Activated CD4-positive, alpha-beta T cell treated with anti-CD3 and anti-CD28 coated beads for 48 hours (primary cell): Measurements from ENCODE around the gene SERTAD4.
A peak's percentile ranks its signal among the peaks of the same experiment; 100 is the strongest.
"Not testable (repeated sequence)": the region's sequence is repeated elsewhere in the genome, so short reads cannot be mapped to it uniquely, and the experiment has no call there.

ENCODE experiments used
- DNase-seq: peaks from one replicate; pipeline ENCODE4 v3.0.0-alpha.2; 2020

Gene SERTAD4

DNA sequence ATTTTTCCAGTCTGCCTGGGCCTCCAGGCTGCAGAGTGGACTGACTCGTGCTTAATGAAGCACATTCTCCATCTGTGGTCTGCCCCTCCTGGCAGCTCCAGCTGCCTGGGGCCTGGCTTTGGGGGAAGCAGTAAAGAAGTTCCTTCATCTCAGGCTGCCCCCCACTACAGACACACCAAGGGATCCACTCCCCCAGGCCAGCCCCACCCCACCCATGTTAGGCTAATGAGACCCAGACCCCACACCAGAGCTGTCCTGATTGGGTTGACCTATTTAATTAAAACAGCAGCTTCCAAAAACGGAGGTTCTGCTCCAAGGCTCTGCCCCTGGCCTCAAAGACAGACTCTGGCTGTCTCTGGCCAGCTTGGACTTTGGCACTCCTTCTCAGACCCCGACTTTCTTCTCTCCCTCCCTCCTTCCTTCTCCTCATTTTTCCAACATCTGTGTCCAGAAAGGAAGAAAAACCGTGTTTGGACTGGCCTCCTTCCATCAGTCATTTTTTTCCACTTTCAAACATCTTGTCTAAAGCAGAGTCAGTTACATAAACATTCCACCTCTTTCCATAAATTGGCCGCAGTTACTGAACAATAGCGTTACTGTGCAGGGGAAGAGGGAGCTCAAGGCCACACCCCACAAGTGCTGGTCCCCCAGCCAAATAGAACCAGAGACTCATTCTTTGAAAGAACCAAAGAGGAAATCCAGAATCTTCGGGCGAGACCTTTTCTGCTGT is 29.7 kb downstream of the SERTAD4 start:
- no peak for DNase-seq

DNA sequence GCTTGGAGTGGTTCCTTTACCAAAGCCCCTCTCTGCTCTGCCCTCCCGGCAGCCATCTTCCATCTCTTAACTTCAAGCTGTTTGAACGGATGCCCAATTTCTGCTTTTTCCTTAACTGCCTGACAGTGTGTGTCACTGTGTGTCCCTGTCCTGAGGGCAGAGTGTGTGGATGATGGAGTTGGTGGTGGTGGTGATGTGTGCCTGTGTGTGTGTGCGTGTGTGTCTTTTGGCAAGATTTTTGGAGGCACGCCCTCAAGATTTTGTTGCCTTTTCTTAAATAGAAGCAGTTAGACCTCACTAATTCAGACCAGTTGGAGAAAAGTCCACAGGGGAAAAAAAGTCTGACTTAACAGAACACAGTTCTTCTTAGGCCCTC is 30.3 kb downstream of the SERTAD4 start:
- no peak for DNase-seq

DNA sequence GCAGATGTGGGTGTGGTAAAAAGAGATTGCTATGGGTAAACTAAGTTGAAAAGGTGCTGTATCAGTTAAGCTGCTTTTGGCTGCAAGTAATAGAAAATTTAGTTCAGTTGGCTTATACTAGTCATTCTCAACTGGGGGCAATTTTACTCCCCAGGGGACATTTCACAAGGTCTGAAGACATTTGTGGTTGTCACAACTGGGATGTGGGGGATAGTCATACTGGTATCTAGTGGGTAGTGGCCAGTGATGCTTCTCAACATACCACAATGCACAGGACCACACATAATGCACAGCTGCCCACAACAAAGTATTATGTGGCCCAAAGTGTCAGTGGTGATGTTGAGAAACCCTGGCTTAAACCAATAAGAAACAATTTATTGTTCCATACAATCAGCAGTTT is 31.4 kb downstream of the SERTAD4 start:
- no peak for DNase-seq

DNA sequence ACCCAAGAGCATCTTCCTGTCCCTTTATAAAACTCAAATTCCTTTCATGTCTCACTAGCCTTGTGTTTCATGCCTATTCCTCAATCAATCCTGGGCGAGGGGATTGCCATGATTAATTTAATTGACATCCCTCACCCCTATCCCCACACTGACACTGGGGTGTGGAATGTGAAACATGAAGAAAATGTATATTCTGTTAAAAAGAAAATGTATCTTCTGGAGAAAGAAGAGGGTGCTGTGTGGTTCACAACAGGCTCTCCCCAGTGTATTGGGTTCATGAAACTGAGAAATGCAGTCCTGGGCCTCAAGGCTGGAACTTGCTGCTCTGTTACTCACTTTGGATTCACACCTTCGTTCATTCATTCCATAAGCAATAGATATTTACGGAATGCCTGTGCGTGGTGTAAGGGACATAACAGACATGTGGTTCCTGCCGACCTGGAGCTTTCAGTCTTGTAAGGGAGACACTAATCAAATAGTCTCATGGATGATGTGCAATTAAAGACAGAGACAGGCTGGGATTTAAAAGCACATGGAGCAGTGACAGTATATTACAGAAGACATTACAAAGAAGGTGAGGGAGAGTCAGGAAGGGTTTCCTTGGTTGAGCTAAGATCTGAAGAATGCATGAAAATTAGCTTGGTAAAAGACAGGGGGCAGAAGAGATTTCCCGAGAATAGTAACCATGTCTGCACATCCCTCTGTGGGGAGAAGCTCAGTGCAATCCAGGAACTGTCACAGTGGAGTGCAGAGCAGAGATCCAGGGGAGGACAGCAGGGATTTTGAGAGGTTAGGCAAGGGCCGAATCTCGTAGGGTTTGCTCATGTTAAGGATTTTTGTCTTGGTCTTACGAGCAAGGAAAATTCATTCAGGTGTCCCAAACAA is 32.1 kb downstream of the SERTAD4 start:
- DNase-seq, result no peak

DNA sequence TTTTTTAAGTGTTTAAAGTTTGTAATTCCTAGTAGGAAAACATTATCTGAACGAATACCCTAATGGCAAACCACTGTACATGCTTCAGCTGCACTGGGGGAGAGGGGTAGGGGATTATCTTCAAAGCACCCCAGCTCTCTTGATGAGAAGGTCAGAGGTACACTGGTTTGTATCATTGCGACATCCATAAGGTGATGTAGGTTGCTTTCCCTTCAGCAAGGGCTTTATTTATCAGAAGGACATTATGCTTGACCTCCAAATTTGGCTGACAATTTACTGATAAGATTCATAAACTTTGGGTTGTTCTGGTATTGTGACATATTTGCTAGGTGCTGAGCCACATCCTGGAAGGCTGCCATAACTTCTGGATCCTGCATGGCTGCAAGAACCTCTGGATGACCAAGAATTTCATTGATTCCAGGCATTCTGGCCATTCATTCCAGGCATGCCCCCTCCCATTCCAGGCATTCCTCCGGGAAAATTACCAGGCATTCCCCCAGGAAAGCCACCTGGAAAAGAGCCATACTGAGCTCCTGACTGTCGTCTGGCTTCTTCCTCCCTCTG is 32.9 kb downstream of the SERTAD4 start:
- not testable (repeated sequence) for DNase-seq

DNA sequence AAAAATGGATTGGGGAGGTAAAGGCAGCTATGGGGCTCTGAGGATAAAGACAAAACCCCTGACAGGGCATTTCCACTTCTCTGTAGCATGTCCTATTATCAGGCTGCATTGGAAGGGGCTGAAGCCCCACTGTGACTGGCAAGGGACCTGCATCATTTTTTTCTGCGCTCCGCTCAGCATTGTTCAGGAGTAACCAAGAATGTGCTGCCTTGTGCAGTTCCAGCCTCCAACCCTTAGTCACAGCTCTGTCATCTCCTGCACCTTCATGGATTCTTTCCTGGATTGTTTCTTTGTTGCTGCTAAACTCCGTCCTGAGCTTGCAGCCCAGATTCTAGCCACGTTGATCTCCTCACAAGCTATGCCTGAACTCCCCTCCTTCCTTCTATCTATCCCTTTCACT is 37.4 kb downstream of the SERTAD4 start:
- no peak for DNase-seq

DNA sequence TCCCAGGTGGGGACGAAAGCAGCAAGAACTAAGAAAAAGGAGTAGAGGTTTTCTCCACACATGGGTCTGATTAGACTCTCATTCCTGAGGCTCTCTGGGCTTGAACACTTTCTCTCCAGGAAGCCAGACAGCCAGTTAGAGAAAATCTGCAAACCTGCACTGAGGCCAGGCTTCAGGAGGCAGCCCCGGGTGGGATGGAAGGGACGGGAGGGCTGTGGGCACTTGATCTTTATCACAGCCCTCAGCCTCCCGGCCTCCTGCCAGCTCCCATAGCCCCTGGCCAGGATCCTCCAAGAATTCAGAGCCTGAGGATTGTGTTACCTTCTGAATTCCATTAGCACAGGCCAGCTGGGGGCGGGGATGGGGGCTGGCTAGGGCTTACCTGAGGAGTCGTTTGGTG is 40.1 kb downstream of the SERTAD4 start:
- DNase-seq, result no peak

DNA sequence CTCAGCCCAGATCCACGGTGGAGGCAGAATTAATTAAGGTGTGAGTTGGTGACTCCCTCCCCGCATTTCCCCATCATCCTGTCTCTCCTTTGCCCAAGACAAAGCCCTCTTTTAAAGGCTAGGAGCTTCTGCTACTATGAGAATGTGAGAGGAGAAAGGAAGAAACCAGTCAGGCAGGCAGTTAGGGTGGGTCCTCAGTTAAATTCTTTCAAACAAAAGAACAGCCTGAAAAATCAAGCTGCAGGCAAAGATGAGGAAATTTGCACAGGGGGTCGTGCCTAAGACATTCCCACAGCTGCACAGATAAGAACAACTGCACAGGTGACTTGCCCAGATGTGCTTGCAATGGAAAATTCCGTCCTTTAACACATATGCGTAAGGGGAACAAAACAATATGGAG is 47.6 kb downstream of the SERTAD4 start:
- DNase-seq, result no peak

DNA sequence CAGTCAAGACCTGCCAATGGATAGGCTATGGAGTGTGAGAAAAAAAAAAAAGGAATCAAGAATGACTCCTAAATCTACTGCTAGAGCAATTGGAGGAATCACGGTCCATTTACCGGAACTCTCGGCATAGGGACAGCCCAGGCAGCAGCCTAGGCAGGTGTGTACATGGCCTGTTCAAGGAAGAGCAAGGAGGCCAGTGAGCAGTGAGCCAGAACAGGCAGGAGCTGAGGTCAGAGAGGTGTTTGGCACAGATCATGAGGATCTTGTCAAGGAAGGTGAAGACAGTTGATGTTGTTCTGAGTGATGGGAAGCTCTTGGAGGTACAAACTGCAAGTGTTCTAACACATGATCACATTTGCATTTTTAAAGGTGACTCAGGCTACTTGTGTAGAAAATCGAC is 55.5 kb downstream of the SERTAD4 start:
- no peak for DNase-seq

DNA sequence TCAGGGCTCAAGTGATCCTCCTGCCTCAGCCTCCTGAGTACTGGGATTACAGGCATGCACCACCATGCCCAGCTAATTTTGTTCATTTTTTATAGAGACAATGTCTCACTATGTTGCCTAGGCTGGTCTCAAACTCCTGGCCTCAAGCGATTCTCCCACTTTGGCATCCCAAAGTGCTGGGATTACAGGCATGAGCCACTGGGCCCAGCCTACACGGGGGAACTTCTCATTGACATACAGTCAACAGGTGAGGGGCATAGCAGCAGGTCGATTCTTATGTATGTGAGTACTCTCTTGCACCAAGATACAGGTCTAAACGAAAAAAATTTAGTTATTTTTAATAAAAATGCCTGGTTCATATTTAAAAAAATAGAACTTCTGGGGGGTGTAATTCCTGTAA is 56.7 kb downstream of the SERTAD4 start:
- no peak for DNase-seq

DNA sequence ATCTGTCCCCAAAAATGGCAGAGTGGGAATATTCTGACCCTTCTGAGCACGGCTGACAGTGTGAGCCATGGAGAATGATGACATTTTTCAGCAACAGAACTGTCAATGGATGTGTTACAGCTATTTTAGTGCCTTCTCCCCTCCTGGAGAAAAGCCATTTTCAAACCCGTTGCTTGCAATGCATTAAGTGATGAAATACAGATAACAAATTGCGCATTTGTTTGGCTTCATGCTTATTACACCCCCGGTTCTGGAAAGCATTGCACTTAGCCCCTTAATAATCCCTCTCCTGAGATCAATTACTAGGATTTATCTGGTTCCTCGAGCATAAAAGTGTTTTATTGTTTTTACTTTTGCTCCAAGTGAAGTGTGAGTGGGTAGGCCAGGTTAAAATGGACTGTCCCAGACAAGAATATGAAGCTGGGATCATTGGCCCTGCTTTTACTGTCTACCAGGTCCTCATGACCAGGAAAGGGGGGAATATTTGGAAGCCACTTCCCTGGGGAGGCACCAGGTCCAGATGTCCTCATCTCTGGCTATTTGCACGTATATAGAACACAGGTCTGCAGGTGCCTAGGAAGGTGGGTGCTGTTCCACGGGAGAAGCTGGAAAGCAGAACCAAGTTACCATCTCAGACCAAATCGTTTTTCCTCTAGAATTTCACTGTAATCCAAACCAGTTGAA is 58.6 kb downstream of the SERTAD4 start:
- no peak for DNase-seq

DNA sequence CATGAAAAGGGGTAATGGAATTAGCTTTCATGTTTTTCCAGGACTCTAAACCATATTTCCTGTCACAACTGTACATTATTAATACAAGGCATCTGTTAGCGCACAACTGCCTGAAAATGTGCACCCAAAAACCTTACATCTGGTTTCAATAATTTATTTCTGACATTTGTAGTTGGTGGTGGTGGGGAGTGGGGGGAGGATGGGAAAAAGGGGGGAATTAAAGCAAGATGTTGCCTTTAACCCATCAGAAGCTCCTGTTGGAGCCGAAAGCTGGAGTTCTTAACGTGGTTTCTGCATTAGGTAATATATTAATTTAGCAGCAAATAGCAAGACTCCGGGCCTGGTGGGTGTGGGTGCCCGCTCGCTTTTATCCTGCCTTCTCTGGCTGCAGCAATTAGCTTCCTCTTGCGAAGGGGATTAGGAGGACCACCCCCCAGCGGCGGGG is 59.2 kb downstream of the SERTAD4 start:
- no peak for DNase-seq

DNA sequence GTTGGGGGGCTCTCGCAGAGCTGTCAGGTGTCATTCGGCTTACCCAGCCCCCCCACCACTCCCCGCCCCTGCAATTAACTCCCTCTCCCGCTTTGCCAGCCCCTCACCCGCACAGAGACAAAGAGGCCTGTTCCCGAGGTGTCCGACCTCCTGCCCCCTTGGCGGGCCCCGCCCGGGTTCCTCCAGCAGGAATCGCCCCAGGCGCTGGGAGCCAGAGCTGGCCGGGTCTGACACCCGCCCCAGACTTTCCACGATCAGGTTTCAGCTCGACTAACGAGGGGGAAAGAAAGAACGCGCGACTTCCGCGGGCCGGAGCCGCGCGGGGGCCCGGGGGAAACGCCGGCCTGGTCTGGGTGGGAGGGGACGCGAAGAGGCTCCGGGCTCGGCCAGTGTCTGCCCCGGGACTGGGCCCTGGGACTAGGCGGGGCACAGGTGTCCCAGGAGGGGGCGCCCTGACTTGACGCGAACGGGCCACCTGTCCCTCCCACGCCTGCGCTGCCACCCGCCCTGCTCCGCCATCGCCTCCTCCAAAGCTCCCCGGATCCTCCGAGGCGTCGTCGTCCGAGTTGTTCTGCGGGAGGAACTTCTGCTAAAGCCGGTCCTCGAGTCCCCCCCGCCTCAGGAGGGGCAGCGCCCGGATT is 59.8 kb downstream of the SERTAD4 start:
- DNase-seq, result peak; percentile 64

DNA sequence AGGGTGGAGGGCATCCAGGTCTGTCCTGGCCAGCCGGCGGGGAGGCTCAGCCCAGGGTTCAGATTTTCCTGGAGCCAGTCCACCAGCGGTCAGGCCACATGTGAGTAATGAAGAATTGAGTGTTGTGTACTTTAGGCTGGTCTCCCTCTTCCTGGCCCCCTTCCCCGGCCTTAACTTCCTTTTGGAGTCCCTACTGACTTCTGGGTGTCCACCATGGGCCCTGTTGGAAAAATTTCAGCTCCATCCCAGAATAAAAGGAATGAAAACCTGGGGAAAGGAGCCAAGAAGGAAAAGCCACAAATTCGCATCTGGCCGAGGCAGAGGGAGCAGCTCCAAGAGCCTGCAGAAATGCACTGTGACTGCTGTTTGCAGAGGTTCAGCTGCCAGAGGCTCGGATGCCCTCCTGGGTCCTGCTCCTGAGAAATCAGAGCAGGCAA is 60.6 kb downstream of the SERTAD4 start:
- DNase-seq, result no peak

DNA sequence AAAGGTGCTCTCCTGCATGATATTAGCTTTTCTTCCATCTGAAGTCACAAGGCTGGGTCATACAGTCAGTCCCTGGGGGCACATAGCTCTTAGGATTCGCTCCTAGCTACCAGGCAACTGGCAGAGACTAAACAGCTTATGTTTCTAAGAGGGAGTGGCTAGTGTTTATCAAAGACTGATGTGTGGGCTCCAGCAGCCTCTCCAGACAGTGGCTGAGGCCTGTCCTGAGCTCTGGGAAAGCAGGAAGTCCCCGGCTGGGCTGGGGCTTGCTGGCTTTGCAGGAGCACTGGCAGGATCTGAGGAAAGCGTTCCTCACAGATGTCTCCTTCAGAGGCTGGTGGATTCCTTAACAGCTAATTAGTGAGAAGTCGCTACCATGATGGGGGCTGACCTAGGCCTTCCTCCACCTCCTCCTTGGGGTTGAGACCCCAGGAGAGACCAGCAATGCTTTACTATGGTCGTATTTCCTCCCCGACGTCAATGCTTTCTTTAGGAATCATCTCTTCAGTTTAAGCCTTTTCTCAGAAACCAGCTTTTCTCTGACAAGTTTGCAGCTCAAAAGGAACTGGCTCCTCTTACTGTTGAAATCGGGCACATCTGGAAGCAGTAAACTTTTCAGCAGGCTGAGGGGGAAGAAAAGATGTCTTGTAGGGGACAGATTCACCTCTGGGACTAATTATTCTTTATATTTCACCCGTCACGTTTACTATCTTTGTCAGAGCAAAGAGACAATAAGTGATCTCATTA is 62.6 kb downstream of the SERTAD4 start:
- DNase-seq, result no peak
